ENCODE results near the gene SMARCA1. TPM values are rescaled to one million over a fixed set of nuclear protein-coding genes. Genes with fewer than 3 reads are reported as not detected.
"Not testable (repeated sequence)": the region's sequence is repeated elsewhere in the genome, so short reads cannot be mapped to it uniquely, and the experiment has no call there.

The SMARCA1 gene, protein sequence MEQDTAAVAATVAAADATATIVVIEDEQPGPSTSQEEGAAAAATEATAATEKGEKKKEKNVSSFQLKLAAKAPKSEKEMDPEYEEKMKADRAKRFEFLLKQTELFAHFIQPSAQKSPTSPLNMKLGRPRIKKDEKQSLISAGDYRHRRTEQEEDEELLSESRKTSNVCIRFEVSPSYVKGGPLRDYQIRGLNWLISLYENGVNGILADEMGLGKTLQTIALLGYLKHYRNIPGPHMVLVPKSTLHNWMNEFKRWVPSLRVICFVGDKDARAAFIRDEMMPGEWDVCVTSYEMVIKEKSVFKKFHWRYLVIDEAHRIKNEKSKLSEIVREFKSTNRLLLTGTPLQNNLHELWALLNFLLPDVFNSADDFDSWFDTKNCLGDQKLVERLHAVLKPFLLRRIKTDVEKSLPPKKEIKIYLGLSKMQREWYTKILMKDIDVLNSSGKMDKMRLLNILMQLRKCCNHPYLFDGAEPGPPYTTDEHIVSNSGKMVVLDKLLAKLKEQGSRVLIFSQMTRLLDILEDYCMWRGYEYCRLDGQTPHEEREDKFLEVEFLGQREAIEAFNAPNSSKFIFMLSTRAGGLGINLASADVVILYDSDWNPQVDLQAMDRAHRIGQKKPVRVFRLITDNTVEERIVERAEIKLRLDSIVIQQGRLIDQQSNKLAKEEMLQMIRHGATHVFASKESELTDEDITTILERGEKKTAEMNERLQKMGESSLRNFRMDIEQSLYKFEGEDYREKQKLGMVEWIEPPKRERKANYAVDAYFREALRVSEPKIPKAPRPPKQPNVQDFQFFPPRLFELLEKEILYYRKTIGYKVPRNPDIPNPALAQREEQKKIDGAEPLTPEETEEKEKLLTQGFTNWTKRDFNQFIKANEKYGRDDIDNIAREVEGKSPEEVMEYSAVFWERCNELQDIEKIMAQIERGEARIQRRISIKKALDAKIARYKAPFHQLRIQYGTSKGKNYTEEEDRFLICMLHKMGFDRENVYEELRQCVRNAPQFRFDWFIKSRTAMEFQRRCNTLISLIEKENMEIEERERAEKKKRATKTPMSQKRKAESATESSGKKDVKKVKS
- total RNA-seq: 20.1 and 38.9 TPM in 2 replicates

DNA sequence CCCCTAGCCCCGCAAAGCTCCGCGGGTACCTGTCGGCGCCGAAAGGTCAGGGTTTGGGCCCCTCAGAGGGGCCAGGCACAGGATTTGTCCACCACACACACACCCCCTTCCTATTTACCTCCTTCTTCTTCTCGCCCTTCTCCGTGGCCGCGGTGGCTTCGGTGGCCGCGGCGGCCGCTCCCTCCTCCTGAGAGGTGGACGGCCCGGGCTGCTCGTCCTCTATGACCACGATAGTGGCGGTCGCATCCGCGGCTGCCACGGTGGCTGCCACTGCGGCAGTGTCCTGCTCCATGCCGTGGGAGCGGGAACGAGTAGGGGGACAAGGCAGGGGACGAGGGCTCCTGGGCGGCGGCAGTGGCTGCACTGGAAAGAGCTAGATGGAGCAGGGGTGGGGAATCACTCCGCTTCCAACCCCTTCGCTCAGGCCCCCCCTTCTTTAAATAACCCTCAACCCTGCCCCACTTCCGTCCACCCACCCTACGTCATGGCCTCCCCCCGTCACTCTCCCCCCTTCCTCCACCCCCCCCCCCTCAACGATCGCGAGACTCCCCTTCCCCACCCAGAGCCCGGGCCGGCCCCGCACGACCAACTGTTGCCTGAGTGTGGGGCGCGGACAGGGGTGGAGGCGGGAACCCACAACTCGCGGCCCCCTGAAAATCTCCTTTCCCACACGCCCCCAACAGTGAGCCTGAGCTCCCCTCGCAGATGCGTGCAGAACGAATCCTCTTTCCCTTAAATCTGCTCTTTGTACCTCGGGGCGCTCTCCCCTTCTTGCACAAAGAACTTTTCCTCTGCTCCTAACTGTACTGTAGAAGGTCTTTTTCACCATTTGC lies at the start of gene SMARCA1:
SMARCA1 (minus strand) TSS at position 412 of the 833 bp plus-strand sequence; CDS start at position 292, 120 bp downstream.
- TF ChIP-seq CTCF (conservative IDR thresholded peaks at IDR 0.05; ENCODE audit: low read depth, low read length): no peak
- H3K4me3 ChIP-seq (ENCODE audit: low read depth, low read length): peak within 1 kb of the TSS; percentile 74
- DNase-seq (ENCODE audit: low read depth): no peak

GRCh38 chrX:129572422-129572821 lies 49.1 kb upstream of the SMARCA1 start:
- no peak for TF ChIP-seq CTCF (conservative IDR thresholded peaks at IDR 0.05; ENCODE audit: low read depth, low read length)
- H3K4me3 ChIP-seq (ENCODE audit: low read depth, low read length): no peak overlapping the region
- no peak for DNase-seq (ENCODE audit: low read depth)

GRCh38 chrX:129568349-129568748 lies 45.1 kb upstream of the SMARCA1 start:
- no peak overlapping the region for H3K4me3 ChIP-seq (ENCODE audit: low read depth, low read length)
- TF ChIP-seq CTCF (conservative IDR thresholded peaks at IDR 0.05; ENCODE audit: low read depth, low read length): no peak
- DNase-seq (ENCODE audit: low read depth): no peak

DNA sequence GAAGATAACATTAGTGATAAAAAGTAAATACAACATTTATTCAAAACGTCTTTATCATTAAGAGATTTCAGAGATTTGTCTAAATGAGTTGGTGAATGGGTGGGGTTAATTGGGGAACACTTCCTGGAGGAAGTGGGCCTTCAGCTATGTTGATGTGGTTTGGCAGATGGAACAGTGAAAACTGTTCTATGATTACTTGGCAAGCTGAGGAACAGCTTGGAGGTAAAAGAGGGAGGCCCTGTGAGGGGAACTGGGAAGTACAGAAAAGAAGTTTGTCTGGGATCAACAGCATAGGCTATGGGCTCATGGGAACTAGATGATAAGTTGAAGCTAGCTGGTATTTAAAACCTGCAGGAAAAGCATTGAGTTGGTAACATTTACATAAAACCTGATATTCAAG lies 42.8 kb upstream of the SMARCA1 start:
- H3K4me3 ChIP-seq (ENCODE audit: low read depth, low read length): no peak overlapping the region
- no peak for DNase-seq (ENCODE audit: low read depth)
- no peak for TF ChIP-seq CTCF (conservative IDR thresholded peaks at IDR 0.05; ENCODE audit: low read depth, low read length)

GRCh38 chrX:129565046-129565650 lies 41.9 kb upstream of the SMARCA1 start:
- no peak overlapping the region for H3K4me3 ChIP-seq (ENCODE audit: low read depth, low read length)
- no peak for DNase-seq (ENCODE audit: low read depth)
- no peak for TF ChIP-seq CTCF (conservative IDR thresholded peaks at IDR 0.05; ENCODE audit: low read depth, low read length)

DNA sequence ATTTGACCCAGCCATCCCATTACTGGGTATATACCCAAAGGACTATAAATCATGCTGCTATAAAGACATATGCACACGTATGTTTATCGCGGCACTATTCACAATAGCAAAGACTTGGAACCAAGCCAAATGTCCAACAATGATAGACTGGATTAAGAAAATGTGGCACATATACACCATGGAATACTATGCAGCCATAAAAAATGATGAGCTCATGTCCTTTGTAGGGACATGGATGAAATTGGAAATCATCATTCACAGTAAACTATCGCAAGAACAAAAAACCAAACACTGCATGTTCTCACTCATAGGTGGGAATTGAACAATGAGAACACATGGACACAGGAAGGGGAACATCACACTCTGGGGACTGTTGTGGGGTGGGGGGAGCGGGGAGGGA lies 41.1 kb upstream of the SMARCA1 start:
- H3K4me3 ChIP-seq (ENCODE audit: low read depth, low read length); DNase-seq (ENCODE audit: low read depth): not testable (repeated sequence)

All from epithelial cell of proximal tubule (primary cell).